Ishikawa (cell line): Measurements from ENCODE around the gene RAC2.

Source experiments
- CEBPB ChIP-seq: IDR thresholded peaks from 2 replicates; pipeline ENCODE4 v1.6.1; 2012
- FOXM1 ChIP-seq: IDR thresholded peaks from 2 replicates; pipeline ENCODE4 v1.6.1; 2012; ENCODE audit warnings: low read depth, borderline replicate concordance
- RAD21 ChIP-seq: IDR thresholded peaks from 2 replicates; pipeline ENCODE4 v1.6.1; 2012; ENCODE audit warnings: low read depth
- TF ChIP-seq, protein P1 (sequence below): IDR thresholded peaks from 2 replicates; pipeline ENCODE4 v1.6.1; 2012; ENCODE audit warnings: low read depth, mild to moderate bottlenecking

DNA sequence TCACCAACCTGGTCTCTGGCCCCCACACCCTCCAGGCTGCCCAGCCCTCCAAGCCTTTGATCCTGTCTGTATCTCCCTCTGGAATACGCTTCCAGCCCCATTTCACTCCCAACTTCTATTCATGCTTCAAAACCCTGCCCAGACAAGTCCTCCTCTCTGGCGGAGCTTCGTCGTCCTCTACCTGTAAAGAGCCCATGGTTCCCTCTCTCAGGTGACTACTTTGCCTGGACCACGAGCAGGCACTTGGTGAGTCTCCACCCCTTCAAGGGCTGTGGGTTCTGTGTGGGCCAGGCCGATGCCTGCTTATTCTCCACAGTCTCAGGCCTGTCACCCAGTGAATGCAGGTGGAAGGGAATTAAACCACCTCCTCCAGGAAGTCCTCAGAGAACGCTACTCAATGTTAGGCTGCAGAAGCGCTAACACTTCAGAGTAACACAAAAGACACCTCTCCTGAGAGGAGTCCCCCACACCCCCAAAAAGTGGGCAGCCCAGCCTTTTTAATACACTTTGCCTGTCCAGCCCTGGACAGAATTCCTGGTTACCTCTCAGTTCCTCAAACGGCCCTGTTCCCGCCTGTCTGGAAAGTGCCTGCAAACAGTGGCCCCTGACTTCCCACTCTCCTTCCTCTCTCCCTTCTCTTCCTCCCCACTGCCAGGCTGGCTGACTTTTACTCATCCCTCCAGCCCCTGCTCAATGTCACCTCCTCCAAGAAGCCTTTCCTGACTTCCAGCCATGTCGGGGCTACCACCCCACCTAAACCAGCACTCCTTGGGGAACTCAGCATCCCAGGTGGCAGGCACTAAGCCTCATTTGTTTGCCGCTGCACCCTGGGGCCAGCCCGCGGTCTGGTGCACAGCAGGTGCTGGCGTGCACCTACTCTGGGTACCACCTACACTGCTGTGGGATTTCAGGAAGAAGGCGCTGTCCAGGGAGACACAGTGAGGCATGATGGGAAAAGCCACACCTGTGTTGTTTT, 9.0 kb downstream of the RAC2 start:
- TF ChIP-seq CEBPB (no peak), FOXM1 (no peak), RAD21 (no peak)
- TF ChIP-seq, protein P1, sequence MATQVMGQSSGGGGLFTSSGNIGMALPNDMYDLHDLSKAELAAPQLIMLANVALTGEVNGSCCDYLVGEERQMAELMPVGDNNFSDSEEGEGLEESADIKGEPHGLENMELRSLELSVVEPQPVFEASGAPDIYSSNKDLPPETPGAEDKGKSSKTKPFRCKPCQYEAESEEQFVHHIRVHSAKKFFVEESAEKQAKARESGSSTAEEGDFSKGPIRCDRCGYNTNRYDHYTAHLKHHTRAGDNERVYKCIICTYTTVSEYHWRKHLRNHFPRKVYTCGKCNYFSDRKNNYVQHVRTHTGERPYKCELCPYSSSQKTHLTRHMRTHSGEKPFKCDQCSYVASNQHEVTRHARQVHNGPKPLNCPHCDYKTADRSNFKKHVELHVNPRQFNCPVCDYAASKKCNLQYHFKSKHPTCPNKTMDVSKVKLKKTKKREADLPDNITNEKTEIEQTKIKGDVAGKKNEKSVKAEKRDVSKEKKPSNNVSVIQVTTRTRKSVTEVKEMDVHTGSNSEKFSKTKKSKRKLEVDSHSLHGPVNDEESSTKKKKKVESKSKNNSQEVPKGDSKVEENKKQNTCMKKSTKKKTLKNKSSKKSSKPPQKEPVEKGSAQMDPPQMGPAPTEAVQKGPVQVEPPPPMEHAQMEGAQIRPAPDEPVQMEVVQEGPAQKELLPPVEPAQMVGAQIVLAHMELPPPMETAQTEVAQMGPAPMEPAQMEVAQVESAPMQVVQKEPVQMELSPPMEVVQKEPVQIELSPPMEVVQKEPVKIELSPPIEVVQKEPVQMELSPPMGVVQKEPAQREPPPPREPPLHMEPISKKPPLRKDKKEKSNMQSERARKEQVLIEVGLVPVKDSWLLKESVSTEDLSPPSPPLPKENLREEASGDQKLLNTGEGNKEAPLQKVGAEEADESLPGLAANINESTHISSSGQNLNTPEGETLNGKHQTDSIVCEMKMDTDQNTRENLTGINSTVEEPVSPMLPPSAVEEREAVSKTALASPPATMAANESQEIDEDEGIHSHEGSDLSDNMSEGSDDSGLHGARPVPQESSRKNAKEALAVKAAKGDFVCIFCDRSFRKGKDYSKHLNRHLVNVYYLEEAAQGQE = peak; percentile 49; the same call in 1 of the 2 replicates
